IPS-20b (cell line): ENCODE results near the gene DNAJC28.
"Not testable (repeated sequence)": the region's sequence is repeated elsewhere in the genome, so short reads cannot be mapped to it uniquely, and the experiment has no call there.

Source experiments
- H3K27ac ChIP-seq: one replicate; pipeline ENCODE4 v1.5.1; 2013; ENCODE audit warnings: low read length
- H3K27me3 ChIP-seq: 2 replicates; pipeline ENCODE4 v1.6.1; 2013; ENCODE audit warnings: mild to moderate bottlenecking, low read length, inconsistent platforms; ENCODE audit not compliant: insufficient read depth
- H3K36me3 ChIP-seq: 2 replicates; pipeline ENCODE4 v1.6.1; 2013; ENCODE audit warnings: low read depth, mild to moderate bottlenecking, inconsistent platforms, low read length, moderate library complexity; ENCODE audit not compliant: insufficient read depth
- H3K4me1 ChIP-seq: 2 replicates; pipeline ENCODE4 v1.6.1; 2013; ENCODE audit warnings: mild to moderate bottlenecking, control low read depth, inconsistent platforms, low read length, moderate library complexity; ENCODE audit not compliant: insufficient read depth
- H3K4me3 ChIP-seq: 2 replicates; pipeline ENCODE4 v1.5.1; 2013; ENCODE audit warnings: mild to moderate bottlenecking, low read length, inconsistent platforms
- H3K9ac ChIP-seq: 2 replicates; pipeline ENCODE4 v1.6.1; 2013; ENCODE audit warnings: low read depth, mild to moderate bottlenecking, inconsistent platforms, low read length, moderate library complexity
- H3K9me3 ChIP-seq: 2 replicates; pipeline ENCODE4 v1.6.1; 2013; ENCODE audit warnings: mild to moderate bottlenecking, low read depth, low read length, inconsistent platforms; ENCODE audit not compliant: insufficient read depth

Gene DNAJC28

GRCh38 chr21:33455686-33456446, 35.6 kb downstream of the DNAJC28 start:
- H3K36me3 ChIP-seq, result peaks cover 5% of the 10 kb centered on the region; the same call in 1 of the 2 replicates
- no peak overlapping the region for H3K27ac ChIP-seq
- H3K4me1 ChIP-seq, result no peaks in the 10 kb centered on the region; the same call in 1 of the 2 replicates
- no peak overlapping the region for H3K4me3 ChIP-seq
- no peaks in the 10 kb centered on the region for H3K9me3 ChIP-seq
- H3K9ac ChIP-seq, result no peak overlapping the region
- no peaks in the 10 kb centered on the region for H3K27me3 ChIP-seq

GRCh38 chr21:33452362-33452761, 39.2 kb downstream of the DNAJC28 start:
- Histone ChIP-seq H3K9ac (no peak overlapping the region), H3K27ac (no peak overlapping the region), H3K4me1 (no peaks in the 10 kb centered on the region; the same call in 1 of the 2 replicates), H3K36me3 (peaks cover 5% of the 10 kb centered on the region; the same call in 1 of the 2 replicates), H3K4me3 (no peak overlapping the region), H3K9me3 (no peaks in the 10 kb centered on the region), H3K27me3 (no peaks in the 10 kb centered on the region)

GRCh38 chr21:33451634-33452071, 39.9 kb downstream of the DNAJC28 start:
- H3K27me3 ChIP-seq, result no peaks in the 10 kb centered on the region
- H3K27ac ChIP-seq, result no peak overlapping the region
- H3K9ac ChIP-seq, result no peak overlapping the region
- no peak overlapping the region for H3K4me3 ChIP-seq
- no peaks in the 10 kb centered on the region for H3K9me3 ChIP-seq
- peaks cover 5% of the 10 kb centered on the region; the same call in 1 of the 2 replicates for H3K36me3 ChIP-seq
- no peaks in the 10 kb centered on the region; the same call in 1 of the 2 replicates for H3K4me1 ChIP-seq

GRCh38 chr21:33449616-33450015, 41.9 kb downstream of the DNAJC28 start:
- H3K36me3 ChIP-seq, result no peaks in the 10 kb centered on the region

GRCh38 chr21:33446620-33447019, 44.9 kb downstream of the DNAJC28 start:
- not testable (repeated sequence) for H3K4me1 ChIP-seq, H3K36me3 ChIP-seq, H3K9me3 ChIP-seq

More at GRCh38 chr21:33449616-33450015, 41.9 kb downstream of the DNAJC28 start:
- no peak overlapping the region for H3K27ac ChIP-seq
- no peaks in the 10 kb centered on the region for H3K9me3 ChIP-seq
- H3K9ac ChIP-seq, result no peak overlapping the region
- no peaks in the 10 kb centered on the region for H3K27me3 ChIP-seq
- no peak overlapping the region for H3K4me3 ChIP-seq
- H3K4me1 ChIP-seq, result no peaks in the 10 kb centered on the region

GRCh38 chr21:33444499-33444898, 47.0 kb downstream of the DNAJC28 start:
- H3K9ac ChIP-seq, result no peak overlapping the region
- H3K9me3 ChIP-seq, result no peaks in the 10 kb centered on the region
- no peaks in the 10 kb centered on the region for H3K4me1 ChIP-seq
- no peak overlapping the region for H3K4me3 ChIP-seq
- H3K27ac ChIP-seq, result no peak overlapping the region
- H3K36me3 ChIP-seq, result no peaks in the 10 kb centered on the region
- no peaks in the 10 kb centered on the region for H3K27me3 ChIP-seq

More at GRCh38 chr21:33446620-33447019, 44.9 kb downstream of the DNAJC28 start:
- not testable (repeated sequence) for H3K27ac ChIP-seq, H3K4me3 ChIP-seq, H3K9ac ChIP-seq, H3K27me3 ChIP-seq

GRCh38 chr21:33443194-33443593, 48.3 kb downstream of the DNAJC28 start:
- H3K9ac ChIP-seq, result no peak overlapping the region
- no peaks in the 10 kb centered on the region for H3K4me1 ChIP-seq
- H3K27ac ChIP-seq, result no peak overlapping the region
- no peak overlapping the region for H3K4me3 ChIP-seq
- no peaks in the 10 kb centered on the region for H3K9me3 ChIP-seq
- H3K36me3 ChIP-seq, result peaks cover 1% of the 10 kb centered on the region; the same call in 1 of the 2 replicates
- H3K27me3 ChIP-seq, result no peaks in the 10 kb centered on the region

- Histone ChIP-seq H3K4me1 (no peaks in the 10 kb centered on the region), H3K27ac (no peak overlapping the region), H3K9me3 (no peaks in the 10 kb centered on the region), H3K27me3 (no peaks in the 10 kb centered on the region), H3K36me3 (peaks cover 15% of the 10 kb centered on the region), H3K9ac (no peak overlapping the region), H3K4me3 (no peak overlapping the region)
Observed at GRCh38 chr21:33441489-33442477, 49.7 kb downstream of the DNAJC28 start.
